ENCODE measurements around the gene TNF.

TNF gene

DNA sequence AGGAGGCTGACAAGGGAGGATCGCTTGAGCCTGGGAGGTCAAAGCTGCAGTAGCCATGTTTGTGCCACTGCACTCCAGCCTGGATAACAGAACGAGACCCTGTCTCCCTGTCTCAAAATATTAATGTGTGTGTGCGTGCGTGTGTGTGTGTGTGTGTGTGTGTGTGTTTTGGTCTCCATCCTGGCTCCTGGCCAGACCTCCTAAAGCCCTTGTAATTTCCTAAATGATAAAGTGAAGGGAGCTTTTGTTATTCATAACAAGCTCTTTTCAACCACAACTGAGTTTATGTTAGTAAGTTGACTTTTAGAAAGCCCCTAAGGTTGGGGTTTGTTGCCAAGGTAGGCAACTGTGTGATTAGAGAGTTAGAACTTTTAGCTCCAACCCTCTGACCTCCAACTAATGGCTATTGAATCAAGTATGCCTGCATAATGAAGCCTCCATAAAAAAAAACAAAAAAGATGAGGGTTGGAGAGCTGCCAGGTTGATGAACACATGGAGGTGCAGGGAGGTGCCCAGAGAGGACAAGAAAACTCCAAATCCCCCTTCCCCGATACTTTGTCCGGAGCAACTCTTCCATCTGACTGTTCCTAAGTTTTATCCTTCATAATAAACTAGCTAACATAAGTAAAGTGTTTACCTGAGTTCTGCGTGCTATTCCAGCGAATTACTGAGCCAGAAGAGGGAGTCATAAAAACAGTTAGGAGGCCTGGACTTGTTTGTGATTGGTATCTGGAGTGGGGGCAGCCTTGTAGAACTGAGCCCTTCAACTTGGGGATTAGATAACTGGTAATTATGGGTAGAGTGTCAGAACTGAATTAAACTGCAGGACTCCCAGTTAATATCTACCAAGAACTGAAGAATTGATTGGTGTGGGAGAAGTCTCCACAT is 34.4 kb downstream of the TNF start:
- FAIRE-seq (no peak), DNase-seq (ENCODE audit: insufficient read length, low spot score) (no peak)
- TF ChIP-seq POU2F2 (IDR thresholded peaks at IDR 0.05; ENCODE audit: low read depth, low read length) (no peak), PAX5 (IDR thresholded peaks at IDR 0.05; ENCODE audit: insufficient read depth, low read length, severe bottlenecking) (no peak), POLR2AphosphoS5 (IDR thresholded peaks at IDR 0.05; ENCODE audit: low read depth, low read length) (no peak), POLR2A (IDR thresholded peaks at IDR 0.05; ENCODE audit: low read depth, low read length) (no peak), SPI1 (IDR thresholded peaks at IDR 0.05; ENCODE audit: low read depth, low read length) (no peak), TAF1 (IDR thresholded peaks at IDR 0.05; ENCODE audit: low read depth, low read length) (no peak)

DNA sequence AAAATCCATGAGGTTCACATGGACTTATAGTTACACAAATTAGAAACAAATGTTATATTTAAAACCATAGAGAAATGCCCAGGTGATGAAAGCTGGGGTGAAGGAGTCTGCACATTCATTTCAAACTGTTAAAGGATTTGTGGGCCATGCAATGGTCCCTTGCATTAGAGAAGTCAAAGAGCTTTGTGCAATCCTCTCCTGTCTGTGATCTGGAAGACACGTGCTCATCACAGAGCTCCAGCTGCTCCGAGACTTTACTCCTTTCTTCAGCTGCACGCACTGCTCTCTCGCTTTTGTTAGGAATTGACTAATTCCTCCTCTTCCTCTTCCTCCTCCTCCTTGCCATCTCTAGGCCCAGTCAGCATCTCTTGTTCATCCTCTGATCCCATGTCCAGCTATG is 35.6 kb downstream of the TNF start:
- TF ChIP-seq POLR2A (IDR thresholded peaks at IDR 0.05; ENCODE audit: low read depth, low read length) (no peak), PAX5 (IDR thresholded peaks at IDR 0.05; ENCODE audit: insufficient read depth, low read length, severe bottlenecking) (no peak), POLR2AphosphoS5 (IDR thresholded peaks at IDR 0.05; ENCODE audit: low read depth, low read length) (no peak), TAF1 (IDR thresholded peaks at IDR 0.05; ENCODE audit: low read depth, low read length) (no peak)
- no peak for FAIRE-seq
- DNase-seq (ENCODE audit: insufficient read length, low spot score): no peak

DNA sequence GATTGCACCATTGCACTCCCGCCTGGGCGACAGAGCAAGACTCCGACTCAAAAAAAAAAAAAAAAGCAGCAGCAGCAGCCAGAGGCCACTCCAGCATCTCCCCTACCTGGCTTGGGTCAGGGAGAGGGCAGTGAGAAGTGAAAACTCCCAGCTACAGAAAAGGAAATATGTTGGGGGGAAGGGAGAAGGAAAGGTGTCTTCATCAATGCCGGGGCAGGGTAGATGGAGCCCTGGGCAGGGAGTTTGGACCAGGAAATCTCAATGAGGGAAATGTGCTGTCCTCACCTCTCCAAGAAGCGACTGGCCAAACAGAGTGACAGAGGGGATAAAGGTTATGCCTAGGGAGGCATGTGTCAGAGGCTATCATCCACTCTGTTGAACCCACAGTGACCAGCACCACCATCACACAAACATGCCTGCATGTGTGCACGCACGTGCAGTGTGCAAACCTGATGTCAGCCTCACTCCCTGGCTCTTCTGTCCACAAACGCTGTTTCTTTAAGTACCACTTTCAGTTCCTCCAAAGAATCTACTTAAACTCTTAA is 38.8 kb downstream of the TNF start:
- DNase-seq (ENCODE audit: insufficient read length, low spot score) (no peak), FAIRE-seq (peak; percentile 97)

DNA sequence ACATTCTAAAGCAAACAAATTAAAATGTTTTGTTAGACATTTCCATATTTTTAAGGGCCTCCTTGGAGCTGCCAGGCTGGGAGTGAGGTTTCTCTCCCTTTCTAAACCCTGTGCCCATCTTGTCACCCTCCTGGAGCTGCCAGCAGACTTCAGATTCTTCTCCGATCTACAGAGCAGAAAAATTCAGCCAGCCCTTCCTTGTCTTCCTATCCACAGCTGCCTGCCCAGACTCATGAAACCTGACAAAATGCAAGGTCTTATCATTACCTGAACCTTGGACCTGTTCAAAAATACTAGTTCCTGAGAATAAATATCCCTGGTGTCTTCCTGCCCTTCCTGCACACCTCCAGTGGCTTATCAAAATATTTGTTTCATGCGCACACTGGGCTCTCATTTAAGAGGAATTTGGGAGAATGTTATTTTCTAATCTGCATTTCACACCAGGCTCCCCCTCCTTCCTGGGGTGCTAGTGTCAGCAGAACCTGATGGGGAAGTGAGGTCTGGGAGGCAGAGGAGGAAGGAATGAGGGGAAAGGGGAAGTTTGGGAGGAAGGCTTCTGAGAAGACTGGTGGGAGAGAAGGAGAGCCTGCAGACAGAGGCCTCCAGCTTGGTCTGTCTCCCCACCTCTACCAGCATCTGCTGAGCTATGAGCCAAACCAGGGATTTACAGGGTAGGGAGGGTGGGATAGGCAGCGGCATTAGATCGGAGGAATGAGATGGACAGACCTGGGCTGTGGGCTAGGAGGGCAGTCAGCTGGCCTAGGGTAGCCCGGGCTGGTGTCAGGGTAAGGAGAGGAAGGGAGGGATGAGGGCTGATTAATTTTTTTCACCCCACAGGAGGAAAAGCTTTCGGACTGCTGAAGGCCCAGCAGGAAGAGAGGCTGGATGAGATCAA is 39.6 kb downstream of the TNF start, which contains the start of gene AIF1:
Gene AIF1, plus strand, starts transcription at position 551 of the 895 bp plus-strand sequence. Its CDS starts 96 bp downstream, at position 647.
- DNase-seq (ENCODE audit: insufficient read length, low spot score) (no peak), FAIRE-seq (no peak)

More for the DNA sequence above, 38.8 kb downstream of the TNF start:
- TF ChIP-seq PAX5 (IDR thresholded peaks at IDR 0.05; ENCODE audit: insufficient read depth, low read length, severe bottlenecking): no peak
- peak; percentile 93 for TF ChIP-seq SPI1 (IDR thresholded peaks at IDR 0.05; ENCODE audit: low read depth, low read length)
- TF ChIP-seq TAF1 (IDR thresholded peaks at IDR 0.05; ENCODE audit: low read depth, low read length): no peak
- TF ChIP-seq POU2F2 (IDR thresholded peaks at IDR 0.05; ENCODE audit: low read depth, low read length): no peak
- no peak for TF ChIP-seq POLR2AphosphoS5 (IDR thresholded peaks at IDR 0.05; ENCODE audit: low read depth, low read length)
- no peak for TF ChIP-seq POLR2A (IDR thresholded peaks at IDR 0.05; ENCODE audit: low read depth, low read length)

DNA sequence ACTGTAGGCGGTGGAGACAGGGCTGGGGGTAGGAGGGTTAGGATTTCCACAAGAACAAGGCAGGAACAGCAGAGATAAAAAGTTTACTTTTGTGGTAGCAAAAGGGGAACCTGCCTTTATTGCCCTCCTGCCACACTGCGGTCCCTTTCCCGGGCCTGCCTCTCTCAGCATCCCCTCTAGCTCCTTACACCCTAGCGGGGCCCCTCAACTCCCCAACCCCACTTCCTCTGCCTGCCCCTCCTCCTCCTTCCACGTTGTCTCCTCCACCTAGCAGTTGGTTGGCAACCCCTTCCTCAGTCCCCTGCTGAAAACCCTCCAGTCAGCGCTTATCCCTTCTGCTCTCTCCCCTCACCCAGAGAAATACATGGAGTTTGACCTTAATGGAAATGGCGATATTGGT is 40.4 kb downstream of the TNF start:
- FAIRE-seq (peak; percentile 64), DNase-seq (ENCODE audit: insufficient read length, low spot score) (no peak)
- no peak for TF ChIP-seq TAF1 (IDR thresholded peaks at IDR 0.05; ENCODE audit: low read depth, low read length)
- TF ChIP-seq POLR2A (IDR thresholded peaks at IDR 0.05; ENCODE audit: low read depth, low read length): peak; percentile 64
- TF ChIP-seq SPI1 (IDR thresholded peaks at IDR 0.05; ENCODE audit: low read depth, low read length): peak; percentile 74
- TF ChIP-seq POLR2AphosphoS5 (IDR thresholded peaks at IDR 0.05; ENCODE audit: low read depth, low read length): no peak
- TF ChIP-seq POU2F2 (IDR thresholded peaks at IDR 0.05; ENCODE audit: low read depth, low read length): no peak
- TF ChIP-seq PAX5 (IDR thresholded peaks at IDR 0.05; ENCODE audit: insufficient read depth, low read length, severe bottlenecking): no peak

More for the DNA sequence above, 39.6 kb downstream of the TNF start, which contains the start of gene AIF1:
- TF ChIP-seq POLR2AphosphoS5 (IDR thresholded peaks at IDR 0.05; ENCODE audit: low read depth, low read length): no peak
- no peak for TF ChIP-seq TAF1 (IDR thresholded peaks at IDR 0.05; ENCODE audit: low read depth, low read length)
- 0 out of 2 replicates have a peak, but pooled peaks have one; percentile 42 for TF ChIP-seq SPI1 (IDR thresholded peaks at IDR 0.05; ENCODE audit: low read depth, low read length)
- no peak for TF ChIP-seq POU2F2 (IDR thresholded peaks at IDR 0.05; ENCODE audit: low read depth, low read length)
- TF ChIP-seq PAX5 (IDR thresholded peaks at IDR 0.05; ENCODE audit: insufficient read depth, low read length, severe bottlenecking): no peak

GRCh38 chr6:31617010-31617409 is 41.6 kb downstream of the TNF start:
- TF ChIP-seq TAF1 (IDR thresholded peaks at IDR 0.05; ENCODE audit: low read depth, low read length): no peak
- TF ChIP-seq POU2F2 (IDR thresholded peaks at IDR 0.05; ENCODE audit: low read depth, low read length): no peak
- TF ChIP-seq POLR2AphosphoS5 (IDR thresholded peaks at IDR 0.05; ENCODE audit: low read depth, low read length): no peak
- no peak for TF ChIP-seq POLR2A (IDR thresholded peaks at IDR 0.05; ENCODE audit: low read depth, low read length)
- TF ChIP-seq SPI1 (IDR thresholded peaks at IDR 0.05; ENCODE audit: low read depth, low read length): no peak
- no peak for TF ChIP-seq PAX5 (IDR thresholded peaks at IDR 0.05; ENCODE audit: insufficient read depth, low read length, severe bottlenecking)
- FAIRE-seq: peak; percentile 85
- no peak for DNase-seq (ENCODE audit: insufficient read length, low spot score)

DNA sequence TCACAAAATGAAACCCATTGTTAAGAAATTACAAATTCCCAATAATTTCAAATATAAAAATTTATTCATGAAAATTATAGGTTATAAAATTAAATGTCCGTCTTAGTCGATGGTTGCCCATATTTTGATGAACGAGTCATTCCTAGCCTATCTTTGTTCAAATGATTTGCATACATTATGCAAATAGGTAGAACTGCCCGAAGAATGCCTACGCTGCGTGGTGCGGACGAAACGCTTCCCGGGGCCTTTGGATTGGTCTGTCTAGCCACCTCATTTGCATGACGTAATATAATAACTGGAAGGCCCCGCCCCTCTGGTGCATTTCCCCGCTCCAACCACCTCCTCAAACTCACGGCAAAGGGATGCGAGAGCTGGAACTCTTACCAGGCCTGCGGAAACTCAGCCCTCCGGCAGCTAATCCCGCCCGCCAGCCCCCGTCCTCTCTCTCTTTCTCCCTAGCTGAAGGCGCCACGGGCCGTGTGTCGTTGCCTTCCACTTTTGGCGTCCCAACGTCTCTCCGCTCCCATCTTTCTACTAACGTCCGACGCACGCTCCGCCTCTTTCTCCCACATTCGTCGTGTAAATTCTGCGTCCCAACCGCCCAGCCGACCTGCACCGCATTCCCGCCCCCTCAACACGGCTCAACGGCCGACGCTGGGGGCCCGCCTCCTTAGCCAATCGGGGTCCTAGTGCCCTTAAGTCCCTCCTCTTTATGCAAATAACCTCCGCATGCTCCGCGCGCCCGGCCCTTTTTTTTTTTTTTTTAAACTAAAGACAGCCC is 44.6 kb downstream of the TNF start:
- FAIRE-seq: peak; percentile 96
- DNase-seq (ENCODE audit: insufficient read length, low spot score): peak; percentile 89
- peak; percentile 63; the same call in 1 of the 2 replicates for TF ChIP-seq TAF1 (IDR thresholded peaks at IDR 0.05; ENCODE audit: low read depth, low read length)
- no peak for TF ChIP-seq PAX5 (IDR thresholded peaks at IDR 0.05; ENCODE audit: insufficient read depth, low read length, severe bottlenecking)
- TF ChIP-seq POLR2A (IDR thresholded peaks at IDR 0.05; ENCODE audit: low read depth, low read length): peak; percentile 90
- TF ChIP-seq POLR2AphosphoS5 (IDR thresholded peaks at IDR 0.05; ENCODE audit: low read depth, low read length): peak; percentile 95
- peak; percentile 99 for TF ChIP-seq POU2F2 (IDR thresholded peaks at IDR 0.05; ENCODE audit: low read depth, low read length)
- TF ChIP-seq SPI1 (IDR thresholded peaks at IDR 0.05; ENCODE audit: low read depth, low read length): no peak
